NCI-H345 treated with DMSO at 0.1 percent for 48 hours (cell line): ENCODE results near the gene PTPRN2.

ENCODE experiments used
- DNase-seq: peaks from one replicate; lab custom pipeline; 2025; ENCODE audit not compliant: unreplicated experiment; lab: John Stamatoyannopoulos, UW

The PTPRN2 gene

DNA sequence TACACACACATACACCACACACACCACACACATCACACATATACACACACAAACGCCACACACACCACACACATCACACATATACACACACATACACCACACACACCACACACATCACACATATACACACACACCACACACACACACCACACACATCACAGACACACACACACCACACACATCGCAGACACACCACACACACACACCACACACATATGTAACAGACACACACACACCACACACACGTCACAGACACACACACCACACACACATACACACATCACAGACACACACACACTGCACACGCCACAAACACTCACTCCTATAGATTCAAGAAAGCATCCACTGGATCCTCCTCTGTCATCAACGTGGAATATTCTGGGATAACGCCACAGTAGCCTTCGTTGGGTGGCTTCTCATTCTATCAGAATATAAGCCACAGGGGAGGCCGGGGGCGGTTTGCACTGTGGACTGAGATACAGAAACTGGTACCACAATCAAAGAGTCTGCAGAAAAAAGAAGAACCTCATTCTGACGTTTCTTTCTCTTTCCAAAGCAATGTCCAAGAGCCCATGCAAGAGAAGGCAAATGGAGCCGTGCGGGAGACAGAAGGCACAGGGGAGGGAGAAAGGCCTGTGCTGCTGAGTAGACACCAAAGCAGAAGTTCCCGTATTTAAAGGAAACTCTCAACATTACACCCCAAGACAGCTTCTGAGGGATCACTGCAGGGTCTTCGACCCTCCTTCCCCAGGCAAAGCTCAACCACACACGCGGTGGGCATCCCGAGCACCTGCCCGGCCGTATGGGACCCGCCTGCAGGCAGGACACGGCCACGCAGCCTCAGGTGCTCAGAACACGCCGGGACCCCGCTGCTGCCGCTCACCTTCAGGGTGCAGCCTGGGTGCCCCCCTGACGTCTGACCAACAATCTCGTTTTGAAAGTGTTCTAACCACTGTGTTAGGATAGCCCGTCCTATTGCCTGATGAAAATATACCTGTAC, 929.6 kb downstream of the PTPRN2 start:
- no peak for DNase-seq

GRCh38 chr7:157656195-157656769, 931.3 kb downstream of the PTPRN2 start:
- no peak for DNase-seq

- DNase-seq: no peak
These were observed 933.3 kb downstream of the PTPRN2 start for GRCh38 chr7:157654350-157654749.

DNA sequence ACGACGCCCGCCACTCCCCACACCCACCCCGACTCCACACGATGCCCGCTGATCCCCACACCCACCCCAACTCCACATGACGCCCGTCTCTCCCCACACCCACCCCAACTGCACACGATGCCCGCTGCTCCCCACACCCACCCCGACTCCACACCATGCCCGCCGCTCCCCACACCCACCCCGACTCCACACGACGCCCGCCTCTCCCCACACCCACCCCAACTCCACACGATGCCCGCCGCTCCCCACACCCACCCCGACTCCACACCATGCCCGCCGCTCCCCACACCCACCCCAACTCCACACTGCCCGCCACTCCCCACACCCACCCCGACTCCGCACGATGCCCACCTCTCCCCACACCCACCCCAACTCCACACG, 933.8 kb downstream of the PTPRN2 start:
- DNase-seq: no peak

GRCh38 chr7:157652954-157653826, 934.4 kb downstream of the PTPRN2 start:
- DNase-seq: no peak

DNA sequence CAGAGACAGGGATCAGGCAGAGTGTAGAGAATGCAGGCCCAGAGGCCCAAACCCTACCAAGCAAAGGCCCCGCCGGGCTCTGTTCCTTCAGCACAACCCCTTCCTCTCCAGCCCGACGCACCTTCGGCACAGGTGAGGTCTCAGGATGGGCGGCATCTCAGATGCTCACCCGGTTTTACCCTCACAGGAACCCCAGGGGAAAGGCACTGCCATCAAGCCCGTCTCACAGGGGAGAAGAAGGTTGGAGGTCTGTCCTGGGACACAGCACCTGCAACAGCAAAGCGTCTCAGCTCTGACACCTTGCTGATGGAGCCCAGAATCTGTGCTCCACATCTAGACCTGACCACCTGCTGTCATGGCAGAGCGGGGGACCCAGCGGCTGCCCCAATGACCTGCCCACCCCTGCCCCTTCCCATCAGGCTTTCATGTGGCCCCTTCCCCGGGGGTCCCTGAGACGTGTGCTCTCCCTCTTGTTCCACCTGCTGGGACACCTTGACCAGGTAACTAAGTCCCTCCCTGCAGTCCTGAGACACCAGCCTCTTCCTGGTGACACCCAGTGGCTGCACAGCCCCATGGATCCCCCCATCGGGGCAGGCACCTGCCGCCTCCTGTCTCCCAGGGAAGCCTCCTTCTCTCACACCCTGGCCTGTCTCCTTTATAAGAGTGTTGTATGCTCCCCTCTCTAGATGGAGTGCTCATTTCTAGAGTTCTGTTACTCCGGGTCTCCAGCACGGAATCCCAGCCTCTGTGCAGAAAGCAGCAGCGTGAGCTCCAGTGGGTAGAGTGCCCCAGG, 935.3 kb downstream of the PTPRN2 start:
- DNase-seq: no peak

- DNase-seq: no peak
These were observed 936.1 kb downstream of the PTPRN2 start for GRCh38 chr7:157651366-157652160.

- DNase-seq: no peak
These were observed 936.8 kb downstream of the PTPRN2 start for GRCh38 chr7:157650801-157651200.

DNA sequence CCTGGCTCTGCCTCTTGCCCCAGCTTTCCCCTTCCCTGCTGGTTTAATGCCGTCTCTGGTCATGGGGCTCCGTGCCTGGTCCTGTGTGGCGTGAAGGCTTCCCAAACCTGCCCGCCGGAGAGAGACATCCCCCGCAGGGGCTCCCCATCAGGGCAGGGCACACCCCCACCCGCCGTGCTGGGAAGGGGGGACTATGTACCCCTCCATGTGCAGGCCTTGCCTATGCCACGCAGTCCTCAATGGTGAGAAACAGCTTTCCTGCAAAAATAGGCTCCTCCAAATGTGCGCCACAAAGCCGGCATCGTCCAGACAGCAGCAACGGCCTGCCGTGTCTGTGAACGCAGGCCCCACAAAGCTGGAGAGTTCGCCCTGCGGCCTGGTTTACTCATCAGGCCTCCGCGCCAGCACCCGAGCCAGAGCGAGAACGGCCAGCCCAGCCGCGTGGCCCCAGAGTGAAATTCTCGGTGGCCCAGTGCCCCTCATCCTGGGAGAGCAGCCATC, 937.4 kb downstream of the PTPRN2 start:
- DNase-seq: no peak

GRCh38 chr7:157646551-157646950, 941.1 kb downstream of the PTPRN2 start:
- no peak for DNase-seq

GRCh38 chr7:157645539-157645938, 942.1 kb downstream of the PTPRN2 start:
- DNase-seq: no peak

DNA sequence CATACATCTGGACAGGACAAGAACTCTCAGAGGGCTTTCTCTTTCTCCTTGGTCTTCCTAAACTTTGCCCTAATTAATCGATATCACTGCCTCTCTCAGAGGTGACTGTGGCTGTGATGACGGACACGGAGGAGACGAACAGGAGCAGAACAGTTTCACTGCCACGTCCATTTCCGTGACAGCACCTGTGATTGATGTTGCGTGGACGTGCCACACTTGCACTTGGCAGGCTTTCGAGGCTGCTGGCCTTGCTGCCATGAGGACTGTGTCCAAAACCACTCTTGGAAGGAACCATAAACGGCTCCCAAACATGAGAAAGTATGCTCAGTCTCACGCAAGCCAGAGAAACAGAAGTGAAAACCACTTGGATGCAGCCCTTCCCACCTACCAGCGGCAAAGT, 942.7 kb downstream of the PTPRN2 start:
- no peak for DNase-seq

GRCh38 chr7:157643525-157643970, 944.1 kb downstream of the PTPRN2 start:
- DNase-seq: no peak

DNA sequence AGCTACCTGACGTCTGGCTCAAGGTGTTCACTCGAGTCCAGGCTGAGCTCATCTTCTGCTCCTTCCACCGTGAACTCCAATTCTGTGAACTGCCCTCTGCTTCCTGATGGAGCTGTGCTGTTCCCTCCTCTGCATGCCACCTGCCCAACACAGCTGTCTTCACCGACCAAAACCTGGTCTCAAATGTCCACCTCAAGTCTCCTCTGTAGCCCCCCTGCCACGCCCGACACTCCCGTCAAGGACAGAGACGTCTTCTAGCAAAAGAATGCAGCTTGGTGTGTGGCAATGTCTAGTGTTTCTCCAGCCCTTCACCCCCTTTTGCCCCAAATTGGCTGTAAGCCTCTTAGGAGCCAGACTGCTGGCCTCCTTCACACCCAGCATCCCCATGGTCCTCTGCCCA, 945.8 kb downstream of the PTPRN2 start:
- no peak for DNase-seq

- DNase-seq: no peak
These were observed 947.5 kb downstream of the PTPRN2 start for GRCh38 chr7:157640144-157640543.

GRCh38 chr7:157638563-157638962, 949.1 kb downstream of the PTPRN2 start:
- DNase-seq: no peak

- DNase-seq: no peak
These were observed 950.2 kb downstream of the PTPRN2 start for GRCh38 chr7:157637216-157637949.

DNA sequence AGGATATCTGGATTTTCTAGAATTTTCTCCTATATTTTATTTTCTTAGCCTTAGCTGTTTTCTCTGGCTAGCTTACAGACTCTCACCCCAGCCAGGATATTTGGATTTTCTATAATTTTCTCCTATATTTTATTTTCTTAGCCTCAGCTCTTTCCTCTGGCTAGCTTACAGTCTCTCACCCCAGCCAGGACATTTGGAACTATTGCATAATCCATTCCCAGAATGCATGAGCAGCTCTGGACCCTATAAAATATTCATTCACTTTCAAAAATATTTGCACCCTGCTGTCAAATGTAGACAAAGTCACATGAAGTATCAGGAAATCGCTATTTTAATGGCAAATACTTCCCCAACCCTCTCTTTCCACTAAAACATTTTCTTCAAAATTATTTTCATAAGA, 952.0 kb downstream of the PTPRN2 start:
- DNase-seq: no peak

DNA sequence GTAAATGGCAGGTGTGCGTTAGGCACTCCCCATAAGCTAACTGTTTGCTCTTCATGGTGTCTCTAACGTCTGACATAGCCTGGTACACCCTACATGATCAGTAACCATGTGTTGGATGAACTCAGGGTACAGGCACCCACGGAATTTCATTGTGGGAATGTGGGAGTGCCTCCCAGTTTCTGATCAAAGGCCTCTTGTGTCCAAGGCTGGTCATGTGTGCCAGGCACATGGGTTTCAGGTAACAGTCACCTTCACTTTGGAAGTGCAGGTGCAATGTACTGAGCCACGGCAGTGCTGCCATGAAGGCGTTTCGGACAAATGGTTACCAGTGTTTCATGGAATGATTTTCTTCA, 952.5 kb downstream of the PTPRN2 start:
- DNase-seq: no peak
